Stimulated activated naive CD8-positive, alpha-beta T cell treated with anti-CD3 and anti-CD28 coated beads, Interleukin-15, Interleukin-2, amounts not matched to agents 100 ng/mL and 50 ng/mL, for 24 hours (primary cell): ENCODE results near the gene RTN4R.
"Not testable (repeated sequence)": the region's sequence is repeated elsewhere in the genome, so short reads cannot be mapped to it uniquely, and the experiment has no call there.

Experiments used
- H3K27ac Mint-ChIP-seq: one replicate; pipeline ENCODE4 v1.8.0; 2021; ENCODE audit warnings: mild to moderate bottlenecking, mixed read lengths
- H3K27me3 Mint-ChIP-seq: one replicate; pipeline ENCODE4 v1.8.0; 2021; ENCODE audit warnings: mixed read lengths
- H3K36me3 Mint-ChIP-seq: one replicate; pipeline ENCODE4 v1.8.0; 2021; ENCODE audit warnings: low read depth, mixed read lengths
- H3K4me1 Mint-ChIP-seq: one replicate; pipeline ENCODE4 v1.8.0; 2021; ENCODE audit warnings: low read depth, mixed read lengths
- H3K4me3 Mint-ChIP-seq: one replicate; pipeline ENCODE4 v1.8.0; 2021; ENCODE audit warnings: mild to moderate bottlenecking, mixed read lengths
- H3K9me3 Mint-ChIP-seq: one replicate; pipeline ENCODE4 v1.8.0; 2021; ENCODE audit warnings: mixed read lengths

Gene RTN4R

DNA sequence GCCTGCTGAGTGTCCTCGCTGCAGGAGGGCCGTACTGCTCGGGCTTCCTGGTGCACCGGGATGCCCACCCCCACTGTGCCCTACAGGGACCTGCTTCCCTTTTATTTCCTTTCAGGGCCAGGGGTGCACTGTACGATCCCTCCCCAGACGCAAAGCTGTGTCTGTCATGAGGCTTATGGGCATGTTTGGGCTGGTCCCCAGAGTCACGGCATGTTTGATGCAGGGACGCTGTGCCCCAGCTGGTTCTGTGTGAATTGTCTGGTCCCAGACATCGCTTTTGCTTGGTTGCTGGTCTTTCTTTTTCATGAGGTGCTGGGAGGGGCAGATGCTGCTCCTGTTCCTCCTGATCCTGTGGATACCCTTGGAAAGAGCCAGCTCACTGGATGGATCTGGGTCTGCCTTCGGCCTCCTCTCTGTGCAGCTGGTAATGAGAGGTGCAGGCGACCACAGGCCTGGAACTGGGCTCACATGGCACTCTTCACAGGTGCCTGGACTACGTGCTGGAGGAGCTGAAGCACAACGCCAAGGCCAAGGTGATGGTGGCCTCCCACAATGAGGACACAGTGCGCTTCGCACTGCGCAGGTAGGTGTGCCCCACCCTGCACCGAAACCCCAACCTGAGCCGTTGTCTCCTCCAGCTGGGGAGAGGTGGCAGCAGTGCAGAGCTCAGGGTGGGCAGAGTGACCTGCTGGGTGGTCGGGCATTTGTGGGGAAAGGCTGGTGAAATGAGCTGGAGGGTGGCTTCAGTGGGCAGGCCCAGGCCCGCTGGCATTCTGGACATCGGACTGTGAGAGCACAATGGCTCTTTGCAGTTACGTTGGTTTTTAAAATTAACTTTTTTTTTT is 40.9 kb upstream of the RTN4R start:
- H3K4me1 Mint-ChIP-seq, H3K27ac Mint-ChIP-seq, H3K9me3 Mint-ChIP-seq, H3K36me3 Mint-ChIP-seq, H3K27me3 Mint-ChIP-seq: not testable (repeated sequence)
- H3K4me3 Mint-ChIP-seq, result peak overlapping the region; percentile 2

DNA sequence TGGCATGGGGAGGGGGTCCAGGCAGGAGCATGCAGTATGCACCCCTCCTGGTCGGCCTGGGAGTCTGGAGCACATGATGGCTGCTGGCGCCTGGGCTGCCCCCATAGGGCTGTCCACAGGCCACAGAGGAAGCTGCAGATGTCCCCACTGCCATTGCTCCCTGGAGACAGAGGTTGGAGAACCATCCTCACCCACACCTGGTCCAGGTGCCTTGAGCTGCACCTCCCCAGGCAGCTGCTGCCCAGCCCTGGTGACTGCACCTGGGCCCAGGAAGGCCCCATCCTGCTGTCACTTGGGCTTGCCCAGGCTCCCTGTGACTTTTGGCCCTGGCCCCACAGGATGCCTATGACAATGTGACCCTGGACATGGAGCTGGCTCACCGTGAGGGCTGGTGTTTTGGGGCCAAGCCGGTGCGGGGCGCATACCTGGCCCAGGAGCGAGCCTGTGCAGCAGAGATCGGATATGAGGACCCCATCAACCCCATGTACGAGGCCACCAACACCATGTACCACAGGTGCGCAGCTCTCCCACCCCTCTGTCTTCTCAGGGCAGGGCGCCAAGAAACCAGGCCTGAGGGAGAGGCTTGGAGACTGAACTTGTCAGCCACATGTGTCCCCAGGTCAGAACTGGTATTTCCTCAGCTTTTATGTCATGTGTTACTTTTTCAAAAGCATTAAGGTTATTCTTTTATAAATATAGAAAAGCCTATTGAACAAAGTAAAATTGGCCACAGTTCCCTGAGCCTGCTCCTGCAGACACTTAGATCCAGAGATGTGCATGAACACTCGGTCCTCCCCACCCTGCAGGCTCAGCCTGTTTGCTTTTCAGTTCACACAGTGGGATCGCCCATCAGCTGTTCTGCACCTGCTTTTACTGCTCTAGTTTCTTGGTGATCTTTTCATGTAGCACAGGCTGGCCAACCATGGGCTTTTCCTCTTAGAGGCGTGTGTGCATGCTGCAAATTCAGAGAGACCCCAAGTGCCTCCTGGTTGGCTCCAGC is 39.6 kb upstream of the RTN4R start:
- not testable (repeated sequence) for H3K36me3 Mint-ChIP-seq, H3K4me3 Mint-ChIP-seq

DNA sequence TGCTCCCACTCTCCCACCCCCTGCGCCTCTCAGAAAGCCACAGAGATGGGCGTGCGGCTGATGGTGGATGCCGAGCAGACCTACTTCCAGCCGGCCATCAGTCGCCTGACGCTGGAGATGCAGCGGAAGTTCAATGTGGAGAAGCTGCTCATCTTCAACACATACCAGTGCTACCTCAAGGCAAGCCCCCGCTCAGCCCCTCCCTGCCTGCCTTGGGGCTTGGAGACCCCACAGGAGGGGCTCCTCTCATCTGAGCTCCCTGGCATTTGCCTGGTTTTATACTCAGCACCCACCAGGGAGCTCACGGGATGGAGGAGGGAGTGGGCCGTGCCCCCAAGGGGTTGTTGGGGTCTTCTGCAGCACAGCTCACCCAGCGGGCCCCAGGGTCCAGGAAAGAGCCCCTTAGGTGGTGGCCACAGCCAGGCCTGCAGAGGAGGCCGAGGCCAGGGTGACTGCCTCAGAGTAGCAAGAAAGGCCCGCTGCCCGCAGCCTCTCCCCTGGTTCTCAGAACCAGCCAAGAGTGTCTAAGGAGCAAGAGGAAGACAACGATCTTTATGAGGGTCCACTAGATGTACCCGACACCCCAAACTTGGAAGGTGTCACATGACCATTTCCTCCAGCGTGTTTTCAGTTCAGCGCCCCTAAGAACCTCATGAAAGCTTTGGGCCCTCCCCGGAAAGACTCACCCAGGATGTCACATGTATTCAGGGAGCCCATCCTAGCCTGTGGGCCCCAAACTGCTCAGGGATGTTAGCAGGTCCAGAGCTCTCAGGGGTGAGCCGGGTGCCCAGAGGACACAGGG is 38.7 kb upstream of the RTN4R start:
- H3K4me3 Mint-ChIP-seq, H3K27me3 Mint-ChIP-seq, H3K27ac Mint-ChIP-seq, H3K9me3 Mint-ChIP-seq, H3K36me3 Mint-ChIP-seq, H3K4me1 Mint-ChIP-seq: not testable (repeated sequence)

More for the DNA sequence above, 39.6 kb upstream of the RTN4R start:
- H3K9me3 Mint-ChIP-seq, H3K4me1 Mint-ChIP-seq, H3K27ac Mint-ChIP-seq, H3K27me3 Mint-ChIP-seq: not testable (repeated sequence)

DNA sequence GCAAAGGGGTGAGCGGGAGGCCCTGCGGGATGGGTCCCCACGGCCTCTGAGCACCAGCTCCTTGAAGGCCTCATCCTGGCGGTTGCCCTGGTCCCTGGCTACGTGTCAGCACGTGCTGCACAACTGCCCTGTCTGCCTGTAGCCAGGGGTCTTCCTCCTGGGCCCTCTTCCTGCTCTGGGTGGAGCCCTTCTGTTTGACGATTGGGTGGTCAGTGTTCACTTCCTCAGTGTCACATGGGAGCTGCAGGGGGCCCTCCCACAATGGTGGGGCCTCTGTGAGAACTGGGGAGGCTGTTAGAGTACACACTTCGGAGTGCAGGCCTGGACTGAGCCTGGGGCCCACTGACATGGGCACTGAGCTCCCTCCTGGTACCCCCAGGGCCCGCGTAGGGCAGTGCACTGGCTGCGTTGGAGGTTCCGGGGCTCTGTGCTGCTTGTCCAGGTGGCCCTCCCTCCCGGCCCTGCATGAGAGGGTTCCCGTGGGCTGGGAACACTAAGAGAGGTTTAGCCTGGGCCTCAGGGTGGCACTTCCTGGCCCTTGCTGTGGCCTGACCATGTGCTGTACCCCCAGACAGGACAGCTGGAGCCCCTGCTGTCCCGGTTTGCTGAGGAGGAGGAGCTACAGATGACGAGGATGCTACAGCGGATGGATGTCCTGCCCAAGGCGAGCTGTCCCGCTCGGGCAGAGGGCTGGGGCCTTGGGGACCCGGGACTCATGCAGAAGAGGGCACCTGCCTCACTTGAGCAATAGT is 38.0 kb upstream of the RTN4R start:
- Mint-ChIP-seq H3K4me1 (peaks cover 5% of the 10 kb centered on the region), H3K27me3 (no peaks in the 10 kb centered on the region), H3K27ac (peak overlapping the region; percentile 40), H3K9me3 (no peaks in the 10 kb centered on the region), H3K4me3 (no peak overlapping the region), H3K36me3 (no peaks in the 10 kb centered on the region)

DNA sequence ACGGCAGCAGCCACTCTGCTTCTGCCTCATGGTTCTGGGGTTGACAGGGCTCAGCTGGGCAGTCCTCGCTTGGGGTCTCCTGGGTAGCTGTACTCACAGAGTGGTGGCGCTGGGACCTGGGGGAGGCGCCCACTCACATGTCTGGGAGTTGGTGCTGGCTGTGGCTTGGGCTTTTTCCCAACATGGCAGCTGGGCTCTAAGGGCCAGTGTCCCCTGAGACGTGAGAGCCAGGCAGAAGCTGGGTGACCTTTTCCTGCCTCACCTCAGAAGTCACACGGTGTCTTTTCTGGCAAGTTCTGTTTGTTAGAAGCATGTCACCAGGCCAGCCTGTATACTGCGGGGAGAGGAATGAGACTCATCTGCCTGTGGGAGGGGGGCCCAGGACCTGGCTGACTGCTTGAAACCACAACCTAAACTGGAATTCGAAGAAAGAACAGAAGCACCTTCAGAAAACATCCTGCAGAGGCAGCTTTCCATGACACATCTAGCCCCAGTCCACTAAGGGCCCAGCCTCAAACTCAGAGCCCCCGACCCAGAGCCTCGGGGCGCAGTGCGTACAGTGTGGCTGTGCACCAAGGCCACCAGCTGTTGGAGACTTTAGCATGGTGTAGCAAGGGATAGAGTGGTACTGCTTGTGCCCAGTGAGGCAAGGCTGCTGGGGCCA is 37.2 kb upstream of the RTN4R start:
- not testable (repeated sequence) for H3K27ac Mint-ChIP-seq, H3K9me3 Mint-ChIP-seq, H3K36me3 Mint-ChIP-seq, H3K4me3 Mint-ChIP-seq, H3K27me3 Mint-ChIP-seq, H3K4me1 Mint-ChIP-seq

DNA sequence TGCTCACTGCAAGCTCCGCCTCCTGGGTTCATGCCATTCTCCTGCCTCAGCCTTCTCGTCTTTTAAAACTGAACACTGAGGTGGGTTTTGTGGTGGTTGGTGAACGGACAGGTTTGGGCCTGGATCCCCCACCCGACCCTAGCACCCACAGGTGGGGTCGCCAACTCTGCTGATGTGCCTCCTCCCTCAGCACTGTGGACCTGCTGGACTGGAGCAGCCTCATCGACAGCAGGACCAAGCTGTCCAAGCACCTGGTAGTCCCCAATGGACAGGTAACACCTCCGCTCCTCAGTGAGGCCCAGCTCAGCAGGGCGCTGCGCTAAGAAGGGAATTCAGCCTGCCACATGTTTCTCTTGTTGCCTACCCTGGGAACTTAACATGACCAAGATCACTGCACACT is 36.5 kb upstream of the RTN4R start:
- H3K4me1 Mint-ChIP-seq, result peaks cover 5% of the 10 kb centered on the region
- H3K27ac Mint-ChIP-seq, result no peak overlapping the region
- peaks cover 5% of the 10 kb centered on the region for H3K27me3 Mint-ChIP-seq
- no peaks in the 10 kb centered on the region for H3K9me3 Mint-ChIP-seq
- no peaks in the 10 kb centered on the region for H3K36me3 Mint-ChIP-seq
- H3K4me3 Mint-ChIP-seq, result no peak overlapping the region

DNA sequence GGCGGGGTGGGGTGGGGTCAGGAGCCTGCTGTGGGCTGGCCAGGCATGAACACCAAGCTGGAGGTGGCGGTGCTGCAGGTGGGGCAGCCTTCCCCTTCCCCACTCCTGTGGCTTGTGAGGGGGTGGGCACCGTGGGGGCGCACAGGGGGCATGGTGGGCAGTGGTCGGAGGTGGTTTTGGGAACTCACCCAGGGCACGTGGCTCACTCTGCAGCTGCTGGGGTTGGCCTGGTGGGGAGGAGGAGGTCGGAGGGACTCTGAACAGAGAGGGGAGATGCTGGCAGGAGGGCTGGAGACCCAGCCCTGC is 35.1 kb upstream of the RTN4R start:
- not testable (repeated sequence) for H3K36me3 Mint-ChIP-seq, H3K4me3 Mint-ChIP-seq, H3K4me1 Mint-ChIP-seq, H3K27me3 Mint-ChIP-seq, H3K27ac Mint-ChIP-seq, H3K9me3 Mint-ChIP-seq

DNA sequence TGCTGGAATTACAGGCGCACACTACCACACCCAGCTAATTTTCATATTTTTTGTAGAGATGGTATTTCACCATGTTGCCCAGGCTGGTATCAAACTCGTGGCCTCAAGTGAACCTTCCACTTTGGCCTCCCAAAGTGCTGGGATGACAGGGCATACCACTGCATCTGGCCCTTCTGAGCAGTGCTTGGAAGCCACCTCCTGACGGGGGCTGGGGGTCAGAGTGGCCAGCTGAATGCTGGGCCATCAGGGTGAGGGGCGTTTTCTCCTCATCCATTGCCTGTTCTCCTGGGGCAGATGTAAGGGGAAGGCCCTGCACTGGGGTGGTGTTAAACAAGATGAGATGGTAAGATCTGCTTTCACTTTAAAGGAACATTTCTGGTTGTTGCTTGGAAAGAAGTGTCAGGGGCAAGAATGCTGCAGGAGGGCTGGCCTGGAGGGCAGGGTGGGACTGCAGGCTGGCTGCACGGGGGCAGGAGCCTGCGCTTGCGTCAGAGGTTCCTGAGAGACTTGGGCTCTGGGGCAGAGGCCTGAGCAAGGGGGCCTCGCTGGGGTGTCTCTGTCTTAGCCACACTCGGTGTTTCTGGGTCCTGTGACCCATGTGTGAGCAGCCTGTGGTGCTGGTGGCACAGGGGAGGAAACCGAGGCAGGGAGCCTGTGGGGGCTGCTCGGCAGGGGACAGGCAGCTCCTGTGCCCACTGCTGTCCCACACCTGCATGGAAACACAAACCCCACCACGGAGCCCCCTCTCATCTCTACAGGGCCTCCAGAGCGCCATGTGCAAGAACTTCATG is 34.5 kb upstream of the RTN4R start:
- peaks cover 5% of the 10 kb centered on the region for H3K27me3 Mint-ChIP-seq
- H3K36me3 Mint-ChIP-seq, result no peaks in the 10 kb centered on the region
- peaks cover 5% of the 10 kb centered on the region for H3K4me1 Mint-ChIP-seq
- no peak overlapping the region for H3K27ac Mint-ChIP-seq
- H3K9me3 Mint-ChIP-seq, result no peaks in the 10 kb centered on the region
- H3K4me3 Mint-ChIP-seq, result no peak overlapping the region

DNA sequence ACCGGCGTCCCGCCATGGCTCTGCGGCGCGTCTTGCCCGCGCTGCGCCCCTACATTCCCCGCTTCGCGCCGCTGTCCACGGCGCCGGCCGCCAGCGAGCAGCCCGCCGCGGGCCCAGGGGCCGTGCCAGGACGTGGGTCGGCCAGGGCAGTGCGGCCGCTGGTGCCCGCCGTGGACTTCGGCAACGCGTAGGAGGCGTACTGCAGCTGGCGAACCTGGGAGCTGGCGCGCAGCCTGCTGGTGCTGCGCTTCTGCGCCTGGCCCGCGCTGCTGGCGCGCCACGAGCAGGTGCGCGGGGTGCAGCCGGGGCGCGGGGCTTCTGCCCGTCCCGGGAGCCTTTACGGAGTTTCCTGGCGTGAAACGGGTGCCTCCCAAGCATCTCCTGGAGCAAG is 31.6 kb upstream of the RTN4R start:
- H3K36me3 Mint-ChIP-seq, result no peaks in the 10 kb centered on the region
- H3K9me3 Mint-ChIP-seq, result no peaks in the 10 kb centered on the region
- no peaks in the 10 kb centered on the region for H3K4me1 Mint-ChIP-seq
- H3K27me3 Mint-ChIP-seq, result peaks cover 5% of the 10 kb centered on the region
- H3K4me3 Mint-ChIP-seq, result peak overlapping the region; percentile 62
- no peak overlapping the region for H3K27ac Mint-ChIP-seq

DNA sequence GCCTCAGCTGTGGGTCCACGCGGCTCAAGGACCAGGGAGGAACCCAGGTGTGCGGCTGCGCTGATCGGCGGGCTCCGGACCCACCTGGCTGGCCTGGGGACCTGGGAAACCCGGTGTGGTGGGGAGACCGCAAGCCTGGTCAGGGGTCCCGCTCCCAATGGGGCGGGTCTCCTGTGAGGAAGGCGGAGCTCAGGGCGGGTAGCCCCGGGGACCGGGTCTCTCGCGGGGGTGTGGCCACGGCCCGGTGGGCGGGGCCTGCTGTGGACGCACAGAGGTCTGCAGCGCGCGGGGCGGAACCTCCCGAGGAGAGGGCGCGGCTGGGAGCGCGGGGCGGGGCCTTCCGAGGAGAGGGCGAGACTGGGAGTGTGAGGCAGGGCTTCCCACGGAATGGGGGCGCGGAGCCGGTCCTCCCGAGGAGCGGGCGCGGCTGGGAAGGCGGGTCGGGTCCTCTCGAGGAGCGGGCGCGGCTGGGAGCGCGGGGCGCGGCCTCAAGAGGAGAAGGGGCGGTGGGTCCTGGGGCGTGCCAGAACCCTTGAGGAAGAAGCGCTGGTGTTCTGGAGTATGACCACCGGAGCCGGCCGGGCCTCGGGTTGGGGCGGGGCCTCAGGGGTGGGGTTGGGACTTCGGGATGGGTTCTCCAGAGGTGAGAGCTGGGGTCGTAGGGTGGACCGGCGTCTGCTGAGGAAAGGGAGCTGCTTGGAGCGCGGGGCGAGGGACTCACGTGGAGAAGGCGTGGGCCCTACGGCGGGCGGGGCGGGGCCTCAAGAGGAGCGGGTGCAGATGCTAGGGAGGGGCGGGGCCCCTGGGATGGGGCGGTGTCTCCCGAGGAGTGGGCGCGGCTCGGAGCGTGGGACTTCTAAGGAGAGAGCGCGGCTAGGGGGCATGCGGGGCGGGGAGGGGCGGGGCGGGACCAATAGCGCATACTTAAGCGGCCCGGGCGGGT is 31.0 kb upstream of the RTN4R start:
- no peak overlapping the region for H3K27ac Mint-ChIP-seq
- peak overlapping the region; percentile 75 for H3K4me3 Mint-ChIP-seq
- H3K27me3 Mint-ChIP-seq, result peaks cover 5% of the 10 kb centered on the region
- no peaks in the 10 kb centered on the region for H3K4me1 Mint-ChIP-seq
- H3K9me3 Mint-ChIP-seq, result no peaks in the 10 kb centered on the region
- H3K36me3 Mint-ChIP-seq, result no peaks in the 10 kb centered on the region

DNA sequence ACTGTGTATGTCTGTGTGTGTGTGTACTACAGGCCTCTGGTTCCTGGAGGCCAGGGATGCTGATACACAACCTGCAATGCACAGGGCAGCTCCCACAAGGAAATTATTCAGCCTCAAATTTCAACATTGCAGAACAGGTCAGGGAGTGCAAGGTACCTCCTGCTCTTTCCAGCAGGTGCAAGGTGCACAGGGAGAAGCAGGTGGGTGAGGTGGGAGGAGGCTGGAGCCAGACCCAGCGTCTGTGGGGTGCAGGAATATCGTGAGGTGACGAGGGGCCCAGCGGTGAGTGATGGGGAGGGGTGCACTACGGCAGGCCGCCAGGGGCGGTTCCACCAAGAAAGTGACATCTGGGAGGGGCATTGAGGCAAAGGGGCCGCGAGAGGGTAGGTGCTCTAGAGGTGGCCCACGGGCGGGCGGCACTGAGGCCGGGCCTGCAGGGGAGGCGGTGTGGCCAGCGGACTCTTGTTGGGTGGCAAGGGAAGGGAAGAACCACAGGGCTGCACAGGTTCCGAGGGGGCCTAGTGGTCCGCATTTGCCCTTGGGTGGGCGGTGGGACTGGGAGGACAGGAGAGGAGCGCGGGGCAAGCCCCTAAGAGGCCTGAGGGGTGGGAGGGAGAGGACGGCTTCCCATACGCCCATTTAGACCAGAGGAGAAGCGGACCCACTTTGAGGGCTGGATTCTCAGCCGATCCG is 30.1 kb upstream of the RTN4R start:
- H3K9me3 Mint-ChIP-seq, result no peaks in the 10 kb centered on the region
- no peaks in the 10 kb centered on the region for H3K4me1 Mint-ChIP-seq
- peaks cover 5% of the 10 kb centered on the region for H3K27me3 Mint-ChIP-seq
- H3K36me3 Mint-ChIP-seq, result no peaks in the 10 kb centered on the region
- no peak overlapping the region for H3K27ac Mint-ChIP-seq
- H3K4me3 Mint-ChIP-seq, result peak overlapping the region; percentile 75

DNA sequence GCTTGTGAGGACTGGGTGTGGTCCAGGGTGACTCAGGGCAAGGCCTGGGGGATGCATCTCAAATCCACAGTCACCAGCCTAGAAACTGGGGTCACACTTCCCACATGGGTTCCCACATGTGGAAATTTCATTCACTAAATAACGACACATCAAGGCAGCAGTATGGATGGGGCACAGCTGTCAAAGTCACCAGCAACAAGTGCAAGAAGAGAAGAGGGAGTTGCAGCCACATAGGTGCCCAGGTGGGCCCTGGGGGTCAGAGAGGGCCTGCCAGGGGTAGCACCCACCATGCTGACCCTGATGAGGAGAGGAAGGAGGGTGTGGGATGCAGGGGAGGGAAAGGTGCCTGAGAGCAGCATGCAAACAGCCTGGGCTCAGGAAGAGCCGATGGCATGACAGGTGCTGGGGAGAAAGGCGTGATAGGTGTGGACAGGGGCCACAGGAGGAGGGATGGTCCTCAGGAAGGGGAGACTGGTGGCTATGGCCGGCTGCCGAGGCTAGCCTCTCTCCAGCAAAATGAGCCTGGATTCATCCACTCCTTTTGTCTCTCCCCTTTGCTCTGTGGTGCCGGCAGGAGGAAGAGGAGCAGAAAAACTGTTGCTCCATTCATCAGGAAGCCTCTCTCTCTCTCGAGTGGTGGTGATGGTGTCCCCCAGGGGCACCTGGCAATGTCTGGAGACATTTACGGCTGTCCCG is 29.4 kb upstream of the RTN4R start:
- Mint-ChIP-seq H3K27me3 (peaks cover 5% of the 10 kb centered on the region), H3K4me3 (peak overlapping the region; percentile 75), H3K9me3 (no peaks in the 10 kb centered on the region), H3K27ac (no peak overlapping the region), H3K4me1 (no peaks in the 10 kb centered on the region), H3K36me3 (no peaks in the 10 kb centered on the region)
